Glutamatergic neuron (in vitro differentiated cells): Measurements from ENCODE around the gene MYO1B. TPM values are rescaled to one million over a fixed set of nuclear protein-coding genes. Genes with fewer than 3 reads are reported as not detected.

Experiments used
- DNase-seq: peaks from one replicate; pipeline ENCODE4 v3.0.0; 2022
- H3K27ac Mint-ChIP-seq: one replicate; pipeline ENCODE4 v1.8.0; 2020; ENCODE audit warnings: mild to moderate bottlenecking, mixed read lengths, inconsistent platforms; ENCODE audit not compliant: unreplicated experiment
- H3K27me3 Mint-ChIP-seq: one replicate; pipeline ENCODE4 v1.8.0; 2020; ENCODE audit warnings: mild to moderate bottlenecking, moderate library complexity, mixed read lengths, inconsistent platforms; ENCODE audit not compliant: unreplicated experiment
- H3K36me3 Mint-ChIP-seq: one replicate; pipeline ENCODE4 v1.8.0; 2020; ENCODE audit warnings: mild to moderate bottlenecking, mixed read lengths, inconsistent platforms; ENCODE audit not compliant: unreplicated experiment
- H3K4me1 Mint-ChIP-seq: one replicate; pipeline ENCODE4 v1.8.0; 2020; ENCODE audit warnings: mild to moderate bottlenecking, low read depth, mixed read lengths, inconsistent platforms; ENCODE audit not compliant: unreplicated experiment
- H3K4me3 Mint-ChIP-seq: one replicate; pipeline ENCODE4 v1.8.0; 2020; ENCODE audit warnings: mild to moderate bottlenecking, mixed read lengths, inconsistent platforms; ENCODE audit not compliant: unreplicated experiment
- H3K9me3 Mint-ChIP-seq: one replicate; pipeline ENCODE4 v1.8.0; 2020; ENCODE audit warnings: mild to moderate bottlenecking, moderate library complexity, mixed read lengths, inconsistent platforms; ENCODE audit not compliant: unreplicated experiment
- CTCF ChIP-seq: fragments of 200-600 bp; sonication (generic); IDR thresholded peaks from one replicate; pipeline ENCODE4 v1.5.0; 2021; ENCODE audit not compliant: partially characterized antibody, unreplicated experiment
- total RNA-seq: library from RNA; stranded (reverse); fragmentation: NEBNext Ultra II Directional; extraction: Animal tissue kit (Norgen Biotek cat#: 25700); gene quantifications from one replicate; pipeline ENCODE4 v1.2.1, GENCODE V29; 2021; ENCODE audit not compliant: unreplicated experiment

MYO1B gene
- total RNA-seq, 1 donor from 2014 or later = 129 TPM

- H3K9me3 Mint-ChIP-seq = peaks cover 9% of the 10 kb centered on the region
- no peak overlapping the region for H3K27ac Mint-ChIP-seq
- H3K4me3 Mint-ChIP-seq = no peak overlapping the region
- DNase-seq = no peak
- H3K36me3 Mint-ChIP-seq = peaks cover 3% of the 10 kb centered on the region
- no peak for TF ChIP-seq CTCF
- H3K27me3 Mint-ChIP-seq = peaks cover 8% of the 10 kb centered on the region
- peaks cover under 1% of the 10 kb centered on the region for H3K4me1 Mint-ChIP-seq
Measured at GRCh38 chr2:191241418-191241817, 3.8 kb upstream of the MYO1B start.

- DNase-seq = no peak
- H3K27ac Mint-ChIP-seq = no peak overlapping the region
- peaks cover 2% of the 10 kb centered on the region for H3K36me3 Mint-ChIP-seq
- TF ChIP-seq CTCF = no peak
- H3K4me1 Mint-ChIP-seq = peaks cover 15% of the 10 kb centered on the region
- H3K4me3 Mint-ChIP-seq = no peak overlapping the region
- H3K27me3 Mint-ChIP-seq = peaks cover 8% of the 10 kb centered on the region
- peaks cover 11% of the 10 kb centered on the region for H3K9me3 Mint-ChIP-seq
Measured at GRCh38 chr2:191243154-191243553, 2.0 kb upstream of the MYO1B start.

- Mint-ChIP-seq H3K36me3 (no peaks in the 10 kb centered on the region), H3K9me3 (peaks cover 11% of the 10 kb centered on the region), H3K4me3 (peak overlapping the region; percentile 83), H3K4me1 (peaks cover 20% of the 10 kb centered on the region), H3K27me3 (peaks cover 8% of the 10 kb centered on the region), H3K27ac (peak overlapping the region; percentile 84)
- DNase-seq = no peak
- no peak for TF ChIP-seq CTCF
Measured at GRCh38 chr2:191244350-191244749, 854 bp upstream of the MYO1B start.

- Mint-ChIP-seq H3K36me3 (no peaks in the 10 kb centered on the region), H3K4me1 (peaks cover 23% of the 10 kb centered on the region), H3K27ac (peak overlapping the region; percentile 91), H3K4me3 (peak overlapping the region; percentile 90), H3K9me3 (peaks cover 11% of the 10 kb centered on the region), H3K27me3 (peaks cover 8% of the 10 kb centered on the region)
- TF ChIP-seq CTCF = no peak
- peak; percentile 88 for DNase-seq
Measured at GRCh38 chr2:191245869-191246531, 796 bp downstream of the MYO1B start.

GRCh38 chr2:191246820-191247380 is 1.7 kb downstream of the MYO1B start:
- Mint-ChIP-seq H3K36me3 (no peaks in the 10 kb centered on the region), H3K27ac (peak overlapping the region; percentile 91), H3K27me3 (peaks cover 8% of the 10 kb centered on the region), H3K9me3 (peaks cover 11% of the 10 kb centered on the region), H3K4me1 (peaks cover 30% of the 10 kb centered on the region), H3K4me3 (peak overlapping the region; percentile 90)
- no peak for TF ChIP-seq CTCF
- DNase-seq = no peak
